Activated CD4-positive, alpha-beta T cell treated with anti-CD3 and anti-CD28 coated beads for 4 hours (primary cell): ENCODE results near the gene ASAP3.
A peak's percentile ranks its signal among the peaks of the same experiment; 100 is the strongest.

Experiments
- DNase-seq, 2 donors: peaks; one replicate each; pipeline ENCODE4 v3.0.0-alpha.2; 2020

The ASAP3 gene

GRCh38 chr1:23422241-23422877 lies 61.6 kb downstream of the ASAP3 start:
- DNase-seq = peak; percentile 25 to 37

- DNase-seq = no peak
Observed at GRCh38 chr1:23421753-23422240, 62.2 kb downstream of the ASAP3 start.

GRCh38 chr1:23421343-23421742 lies 62.6 kb downstream of the ASAP3 start:
- DNase-seq = no peak

GRCh38 chr1:23420778-23421177 lies 63.2 kb downstream of the ASAP3 start:
- DNase-seq = no peak

- DNase-seq = no peak
Observed at GRCh38 chr1:23419180-23419579, 64.8 kb downstream of the ASAP3 start.

GRCh38 chr1:23417570-23417969 lies 66.4 kb downstream of the ASAP3 start:
- DNase-seq = no peak

GRCh38 chr1:23416964-23417363 lies 67.0 kb downstream of the ASAP3 start:
- DNase-seq = no peak

GRCh38 chr1:23408797-23409290 lies 75.1 kb downstream of the ASAP3 start:
- DNase-seq = no peak

- DNase-seq = no peak
Observed at GRCh38 chr1:23407016-23407630, 76.9 kb downstream of the ASAP3 start.

GRCh38 chr1:23405946-23406345 lies 78.0 kb downstream of the ASAP3 start:
- no peak for DNase-seq

GRCh38 chr1:23403735-23404486 lies 80.1 kb downstream of the ASAP3 start:
- peak; percentile 74 to 84 for DNase-seq

GRCh38 chr1:23403355-23403734 lies 80.6 kb downstream of the ASAP3 start:
- no peak for DNase-seq

GRCh38 chr1:23403038-23403336 lies 81.0 kb downstream of the ASAP3 start:
- DNase-seq = no peak

- DNase-seq = no peak
Observed at GRCh38 chr1:23402286-23403037, 81.5 kb downstream of the ASAP3 start.

GRCh38 chr1:23401313-23401712 lies 82.7 kb downstream of the ASAP3 start:
- DNase-seq = no peak

- no peak for DNase-seq
Observed at GRCh38 chr1:23400324-23401114, 83.5 kb downstream of the ASAP3 start.

- no peak for DNase-seq
Observed at GRCh38 chr1:23399229-23399628, 84.8 kb downstream of the ASAP3 start.

- no peak for DNase-seq
Observed at GRCh38 chr1:23397908-23398307, 86.1 kb downstream of the ASAP3 start.

GRCh38 chr1:23396380-23396779 lies 87.6 kb downstream of the ASAP3 start:
- no peak for DNase-seq

- DNase-seq = no peak
Observed at GRCh38 chr1:23395849-23396248, 88.1 kb downstream of the ASAP3 start.

GRCh38 chr1:23395154-23395724 lies 88.7 kb downstream of the ASAP3 start:
- DNase-seq = no peak

GRCh38 chr1:23394684-23395083 lies 89.3 kb downstream of the ASAP3 start:
- no peak for DNase-seq
